Mucosa of stomach (tissue), 1 donor: ENCODE data around the gene MYMX.

Experiments
- H3K27me3 ChIP-seq: one replicate; pipeline ENCODE4 v1.7.0; 2013; ENCODE audit warnings: mild to moderate bottlenecking, low read length; ENCODE audit not compliant: control insufficient read depth, insufficient read depth
- H3K36me3 ChIP-seq: one replicate; pipeline ENCODE4 v1.7.0; 2013; ENCODE audit warnings: low read length; ENCODE audit not compliant: control insufficient read depth, insufficient read depth
- H3K4me1 ChIP-seq: one replicate; pipeline ENCODE4 v1.7.0; 2013; ENCODE audit warnings: mild to moderate bottlenecking, low read length; ENCODE audit not compliant: control insufficient read depth, insufficient read depth
- H3K4me3 ChIP-seq: one replicate; pipeline ENCODE4 v1.7.0; 2013; ENCODE audit warnings: low read length
- H3K9ac ChIP-seq: one replicate; pipeline ENCODE4 v1.7.0; 2013; ENCODE audit warnings: mild to moderate bottlenecking, low read length, moderate library complexity
- H3K9me3 ChIP-seq: one replicate; pipeline ENCODE4 v1.7.0; 2013; ENCODE audit warnings: mild to moderate bottlenecking, low read length, moderate library complexity; ENCODE audit not compliant: control insufficient read depth
- donor health status: Pancreatic carcinoma.

Gene MYMX

DNA sequence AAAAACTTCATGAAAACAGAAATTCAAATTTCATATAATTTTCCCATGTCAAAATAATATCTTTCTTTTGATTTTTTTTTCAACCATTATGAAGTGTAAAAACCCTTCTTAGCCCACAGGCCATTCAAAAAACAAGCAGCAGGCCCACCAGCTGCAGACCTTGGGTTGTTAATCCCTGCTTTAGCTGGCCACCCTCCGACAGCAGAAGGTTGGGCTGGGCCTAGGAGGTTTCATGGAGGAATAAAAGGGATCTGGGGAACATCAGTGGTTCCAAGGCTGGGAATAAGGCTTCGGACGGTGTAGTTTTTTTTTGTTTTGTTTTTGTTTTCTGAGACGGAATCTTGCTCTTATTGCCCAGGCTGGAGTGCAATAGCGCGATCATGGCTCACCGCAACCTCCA is 26.6 kb downstream of the MYMX start:
- Histone ChIP-seq H3K4me1 (peaks cover 7% of the 10 kb centered on the region), H3K36me3 (no peaks in the 10 kb centered on the region), H3K27me3 (no peaks in the 10 kb centered on the region), H3K9me3 (no peaks in the 10 kb centered on the region), H3K4me3 (no peak overlapping the region), H3K9ac (no peak overlapping the region)

DNA sequence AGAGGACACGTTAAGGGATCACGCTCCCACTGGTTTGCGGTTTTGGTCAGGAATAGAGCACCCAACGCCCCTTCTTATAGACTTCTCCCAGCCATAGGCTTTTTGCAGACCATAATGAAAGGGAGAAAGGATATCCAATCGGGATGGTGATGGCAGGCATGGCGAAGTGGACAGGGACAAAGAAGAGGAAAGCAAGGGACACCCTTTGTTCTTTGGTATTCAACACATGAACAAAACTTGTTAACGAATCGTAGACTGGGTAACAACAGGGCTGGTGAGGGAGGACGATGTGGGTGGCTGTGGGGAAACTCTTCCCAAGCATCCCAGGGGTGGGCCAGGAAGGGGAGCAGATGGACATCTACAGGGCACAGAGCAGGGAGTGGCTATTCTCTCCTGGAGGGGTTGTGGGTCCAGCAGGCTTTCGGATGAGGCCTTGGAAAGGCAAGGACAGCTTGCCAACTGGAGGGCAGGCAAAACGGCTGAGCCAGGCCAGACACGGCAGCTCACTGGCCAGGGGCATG is 28.7 kb downstream of the MYMX start:
- Histone ChIP-seq H3K36me3 (no peaks in the 10 kb centered on the region), H3K9me3 (no peaks in the 10 kb centered on the region), H3K4me3 (peak overlapping the region; percentile 99), H3K27me3 (no peaks in the 10 kb centered on the region), H3K4me1 (peaks cover 18% of the 10 kb centered on the region), H3K9ac (peak overlapping the region; percentile 89)

DNA sequence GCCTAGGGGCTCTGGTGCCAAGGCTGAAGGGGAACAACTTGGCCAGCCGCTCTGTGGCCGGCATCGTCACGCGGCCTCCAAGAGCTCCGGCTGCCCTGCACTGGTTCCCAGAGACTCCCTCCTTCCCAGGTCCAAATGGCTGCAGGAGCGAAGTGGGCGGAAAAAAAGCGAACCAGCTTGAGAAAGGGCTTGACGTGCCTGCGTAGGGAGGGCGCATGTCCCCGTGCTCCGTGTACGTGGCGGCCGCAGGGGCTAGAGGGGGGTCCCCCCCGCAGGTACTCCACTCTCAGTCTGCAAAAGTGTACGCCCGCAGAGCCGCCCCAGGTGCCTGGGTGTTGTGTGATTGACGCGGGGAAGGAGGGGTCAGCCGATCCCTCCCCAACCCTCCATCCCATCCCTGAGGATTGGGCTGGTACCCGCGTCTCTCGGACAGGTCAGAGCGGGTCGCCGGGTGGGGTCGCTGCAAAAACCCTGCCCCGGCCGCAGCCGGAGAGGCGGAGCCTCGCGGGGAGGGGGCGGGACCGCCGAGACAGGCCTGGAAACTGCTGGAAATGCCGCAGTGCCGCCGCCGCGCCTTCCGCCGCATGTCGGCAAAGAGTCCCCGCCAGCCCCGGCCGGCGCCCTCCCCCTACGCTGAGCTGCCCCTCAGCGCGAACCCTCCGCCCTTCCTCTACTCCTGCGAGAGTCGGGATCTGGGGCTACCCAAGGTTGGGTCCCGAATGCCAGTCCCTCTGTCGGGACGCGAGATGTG is 29.4 kb downstream of the MYMX start:
- H3K9me3 ChIP-seq = no peaks in the 10 kb centered on the region
- H3K36me3 ChIP-seq = peaks cover 4% of the 10 kb centered on the region
- peaks cover 18% of the 10 kb centered on the region for H3K4me1 ChIP-seq
- no peaks in the 10 kb centered on the region for H3K27me3 ChIP-seq
- H3K4me3 ChIP-seq = peak overlapping the region; percentile 99
- peak overlapping the region; percentile 89 for H3K9ac ChIP-seq

DNA sequence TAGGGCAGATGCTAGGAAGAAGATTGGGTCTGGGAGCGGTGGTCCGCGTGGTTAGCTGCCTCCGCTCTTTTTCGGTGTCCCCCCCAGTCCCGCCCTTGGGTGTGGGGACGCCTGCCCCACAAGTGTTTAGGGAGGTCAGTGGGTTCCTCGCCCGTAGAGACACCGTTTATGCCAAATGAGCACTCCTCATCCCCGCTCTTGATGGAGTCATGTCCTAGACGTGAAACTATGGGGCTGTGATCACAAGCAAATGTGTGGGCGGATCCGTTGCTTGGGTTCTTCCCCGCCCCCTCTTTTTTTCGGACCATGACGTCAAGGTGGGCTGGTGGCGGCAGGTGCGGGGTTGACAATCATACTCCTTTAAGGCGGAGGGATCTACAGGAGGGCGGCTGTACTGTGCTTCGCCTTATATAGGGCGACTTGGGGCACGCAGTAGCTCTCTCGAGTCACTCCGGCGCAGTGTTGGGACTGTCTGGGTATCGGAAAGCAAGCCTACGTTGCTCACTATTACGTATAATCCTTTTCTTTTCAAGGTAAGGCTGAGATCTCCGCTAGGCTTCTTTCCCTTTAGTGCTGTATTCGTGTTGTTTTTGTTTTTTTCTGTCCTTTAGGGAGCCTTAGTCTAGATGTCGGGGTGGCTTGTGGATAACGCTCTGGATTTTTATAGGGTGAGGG is 30.1 kb downstream of the MYMX start, which contains the start of gene HSP90AB1:
HSP90AB1 (plus strand) TSS at position 439 of the 675 bp plus-strand sequence. CDS start 1,529 bp downstream, outside the sequence.
- Histone ChIP-seq H3K4me3 (peak within 1 kb of the TSS; percentile 99), H3K27me3 (no peaks in the 10 kb centered on the region), H3K9me3 (no peaks in the 10 kb centered on the region), H3K36me3 (peaks cover 11% of the 10 kb centered on the region), H3K9ac (peak within 1 kb of the TSS; percentile 89), H3K4me1 (peaks cover 18% of the 10 kb centered on the region)

DNA sequence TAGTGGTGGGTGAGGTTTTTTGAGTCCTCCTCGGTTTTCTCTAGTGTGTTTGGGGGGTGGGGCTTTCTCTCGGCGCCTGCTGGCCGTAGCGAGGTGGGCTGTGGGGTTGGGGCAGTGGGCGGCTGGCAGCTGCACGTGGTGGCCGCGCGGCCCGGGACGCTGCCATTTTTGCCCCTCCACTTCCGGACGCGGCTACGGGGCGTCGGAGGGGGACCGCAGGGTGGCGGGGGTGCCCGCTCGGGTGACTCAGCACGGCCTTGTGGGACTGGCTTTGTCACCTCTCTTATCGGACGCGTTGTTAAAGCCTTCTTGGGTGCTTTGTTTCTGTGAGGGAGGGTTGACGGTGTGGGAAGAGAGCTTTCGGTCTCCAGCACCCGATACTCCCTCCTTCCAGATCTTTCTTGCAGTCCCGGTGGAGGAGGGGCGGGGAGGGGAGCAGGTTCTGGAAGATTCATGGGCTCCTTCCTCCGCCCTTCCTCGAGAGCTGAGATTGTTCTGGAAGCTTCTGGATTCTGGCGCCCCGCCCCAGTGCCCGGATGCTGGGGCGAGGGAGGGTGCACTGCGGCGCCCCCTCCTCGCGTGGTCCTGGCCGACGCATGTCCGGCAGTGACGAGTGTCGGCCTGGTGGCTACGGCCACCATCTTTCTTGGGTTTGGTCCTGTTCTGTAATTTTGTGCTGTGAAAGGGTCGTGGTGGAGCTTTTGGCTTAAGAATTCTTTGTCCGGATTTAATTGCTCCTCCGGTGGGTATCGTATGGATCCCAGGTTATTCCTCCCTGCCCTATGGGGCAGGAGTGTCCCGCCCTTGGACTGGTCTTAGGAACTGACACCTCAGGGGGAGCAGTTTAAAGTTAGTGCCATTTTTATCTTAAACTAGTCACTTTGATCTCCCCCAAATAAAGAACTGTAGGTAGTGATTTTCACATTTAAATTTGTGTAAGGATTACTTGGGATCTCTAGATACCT is 30.9 kb downstream of the MYMX start:
- Histone ChIP-seq H3K9me3 (no peaks in the 10 kb centered on the region), H3K4me3 (peak overlapping the region; percentile 99), H3K27me3 (no peaks in the 10 kb centered on the region), H3K9ac (peak overlapping the region; percentile 89), H3K4me1 (peaks cover 18% of the 10 kb centered on the region), H3K36me3 (peaks cover 13% of the 10 kb centered on the region)

DNA sequence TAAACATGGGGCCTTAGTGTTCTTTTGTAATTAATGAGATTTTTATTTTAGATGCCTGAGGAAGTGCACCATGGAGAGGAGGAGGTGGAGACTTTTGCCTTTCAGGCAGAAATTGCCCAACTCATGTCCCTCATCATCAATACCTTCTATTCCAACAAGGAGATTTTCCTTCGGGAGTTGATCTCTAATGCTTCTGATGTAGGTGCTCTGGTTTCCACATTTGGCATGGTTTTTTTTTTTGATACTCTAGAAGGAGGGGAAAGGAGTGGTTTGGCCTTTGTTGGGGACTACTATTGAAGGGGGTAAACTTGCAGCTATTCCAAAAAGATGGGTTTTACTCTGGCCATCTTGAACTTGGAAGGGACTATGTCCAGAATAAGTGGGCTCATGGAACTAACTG is 31.9 kb downstream of the MYMX start:
- peaks cover 13% of the 10 kb centered on the region for H3K36me3 ChIP-seq
- H3K4me3 ChIP-seq = peak overlapping the region; percentile 99
- no peaks in the 10 kb centered on the region for H3K9me3 ChIP-seq
- H3K4me1 ChIP-seq = peaks cover 23% of the 10 kb centered on the region
- H3K9ac ChIP-seq = peak overlapping the region; percentile 89
- no peaks in the 10 kb centered on the region for H3K27me3 ChIP-seq

DNA sequence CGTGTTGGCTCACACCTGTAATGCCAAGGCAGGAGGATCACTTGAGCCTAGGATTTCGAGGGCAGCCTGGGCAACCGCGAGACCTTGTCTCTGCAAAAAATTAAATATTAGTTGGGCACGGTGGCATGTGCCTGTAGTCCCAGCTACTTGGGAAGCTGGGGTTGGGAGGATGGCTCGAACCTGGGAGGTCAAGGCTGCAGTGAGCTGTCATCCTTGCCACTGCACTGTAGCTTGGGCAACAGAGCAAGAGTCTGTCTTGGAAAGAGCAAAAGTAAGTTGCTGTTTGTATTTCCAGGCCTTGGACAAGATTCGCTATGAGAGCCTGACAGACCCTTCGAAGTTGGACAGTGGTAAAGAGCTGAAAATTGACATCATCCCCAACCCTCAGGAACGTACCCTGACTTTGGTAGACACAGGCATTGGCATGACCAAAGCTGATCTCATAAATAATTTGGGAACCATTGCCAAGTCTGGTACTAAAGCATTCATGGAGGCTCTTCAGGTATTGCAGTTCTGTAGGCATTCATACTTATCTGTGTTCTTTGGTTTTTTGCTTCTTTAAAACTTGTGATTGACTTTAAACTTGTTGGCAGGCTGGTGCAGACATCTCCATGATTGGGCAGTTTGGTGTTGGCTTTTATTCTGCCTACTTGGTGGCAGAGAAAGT is 32.5 kb downstream of the MYMX start:
- Histone ChIP-seq H3K9ac (peak overlapping the region; percentile 89), H3K4me3 (no peak overlapping the region), H3K4me1 (peaks cover 23% of the 10 kb centered on the region), H3K27me3 (no peaks in the 10 kb centered on the region), H3K9me3 (no peaks in the 10 kb centered on the region), H3K36me3 (peaks cover 14% of the 10 kb centered on the region)

- no peaks in the 10 kb centered on the region for H3K27me3 ChIP-seq
- no peaks in the 10 kb centered on the region for H3K9me3 ChIP-seq
- peaks cover 24% of the 10 kb centered on the region for H3K36me3 ChIP-seq
- H3K9ac ChIP-seq = no peak overlapping the region
- H3K4me3 ChIP-seq = no peak overlapping the region
- H3K4me1 ChIP-seq = peaks cover 26% of the 10 kb centered on the region
Measured at GRCh38 chr6:44250067-44250717, 33.5 kb downstream of the MYMX start.

DNA sequence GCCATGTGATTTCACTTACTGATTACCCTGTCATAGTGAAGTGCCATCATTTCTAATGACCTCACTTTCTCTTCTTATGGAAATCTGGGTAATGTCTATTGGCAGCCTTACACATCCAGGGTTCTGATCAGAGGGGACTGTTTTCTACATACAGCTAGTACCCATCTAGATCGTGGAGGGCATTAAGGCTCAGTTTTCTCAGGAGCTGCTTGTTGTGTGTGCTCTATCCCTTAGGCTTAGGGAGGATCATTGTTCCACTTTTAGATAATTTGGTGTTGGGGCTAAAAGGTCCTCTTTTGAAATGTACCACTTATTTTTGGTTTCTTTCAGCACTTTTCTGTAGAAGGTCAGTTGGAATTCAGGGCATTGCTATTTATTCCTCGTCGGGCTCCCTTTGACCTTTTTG is 34.0 kb downstream of the MYMX start:
- Histone ChIP-seq H3K36me3 (peaks cover 24% of the 10 kb centered on the region), H3K9me3 (no peaks in the 10 kb centered on the region), H3K27me3 (no peaks in the 10 kb centered on the region), H3K4me1 (peaks cover 25% of the 10 kb centered on the region), H3K9ac (no peak overlapping the region), H3K4me3 (no peak overlapping the region)

GRCh38 chr6:44251576-44252524 is 35.1 kb downstream of the MYMX start:
- Histone ChIP-seq H3K36me3 (peaks cover 24% of the 10 kb centered on the region), H3K4me3 (no peak overlapping the region), H3K4me1 (peaks cover 32% of the 10 kb centered on the region), H3K9ac (no peak overlapping the region), H3K27me3 (no peaks in the 10 kb centered on the region), H3K9me3 (no peaks in the 10 kb centered on the region)
